ENCODE measurements around the gene LPAR3.

LPAR3 gene

DNA sequence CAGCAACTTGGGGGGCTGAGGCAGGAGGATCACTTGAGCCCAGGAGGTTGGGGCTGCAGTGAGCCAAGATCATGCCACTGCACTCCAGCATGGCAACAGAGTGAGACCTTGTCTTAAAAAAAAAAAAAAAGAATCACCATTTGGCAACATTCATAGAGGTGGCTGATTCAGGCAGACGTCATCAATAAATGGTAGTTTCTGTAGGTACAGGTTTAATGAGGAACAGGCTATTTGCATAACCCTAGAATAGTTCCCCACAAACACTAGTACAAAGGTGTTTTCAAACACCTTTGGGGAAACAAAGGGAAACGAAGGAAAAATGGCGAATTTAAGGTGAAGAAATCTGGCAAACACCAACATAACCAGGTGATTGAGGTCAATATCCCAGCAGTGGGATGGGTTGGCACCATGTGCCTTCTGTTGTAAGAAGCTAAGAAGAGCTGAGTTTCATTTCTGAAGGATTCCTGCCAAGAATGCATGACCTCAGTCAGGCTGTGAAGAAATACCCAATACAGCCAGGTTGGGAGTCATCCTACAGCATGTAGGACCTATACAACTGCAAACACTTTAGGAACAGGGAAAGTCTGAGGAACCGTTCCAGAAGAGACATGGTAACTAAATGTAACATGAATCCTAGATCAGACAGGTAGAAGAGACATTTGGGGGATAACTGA, 5.6 kb downstream of the LPAR3 start:
- no peak for ATAC-seq (replicated peaks)
- peaks cover 5 to 13% of the 10 kb centered on the region in 2 donors for H3K4me1 Mint-ChIP-seq (ENCODE audit: low read depth in 2 of 2)
- peaks cover 27 to 39% of the 10 kb centered on the region in 2 donors for H3K27me3 Mint-ChIP-seq
- DNase-seq, result no peak
- no peak overlapping the region for H3K27ac Mint-ChIP-seq
- no peaks in the 10 kb centered on the region for H3K9me3 Mint-ChIP-seq
- no peaks in the 10 kb centered on the region for H3K36me3 Mint-ChIP-seq (ENCODE audit: insufficient read depth)
- H3K4me3 Mint-ChIP-seq, result no peak overlapping the region

DNA sequence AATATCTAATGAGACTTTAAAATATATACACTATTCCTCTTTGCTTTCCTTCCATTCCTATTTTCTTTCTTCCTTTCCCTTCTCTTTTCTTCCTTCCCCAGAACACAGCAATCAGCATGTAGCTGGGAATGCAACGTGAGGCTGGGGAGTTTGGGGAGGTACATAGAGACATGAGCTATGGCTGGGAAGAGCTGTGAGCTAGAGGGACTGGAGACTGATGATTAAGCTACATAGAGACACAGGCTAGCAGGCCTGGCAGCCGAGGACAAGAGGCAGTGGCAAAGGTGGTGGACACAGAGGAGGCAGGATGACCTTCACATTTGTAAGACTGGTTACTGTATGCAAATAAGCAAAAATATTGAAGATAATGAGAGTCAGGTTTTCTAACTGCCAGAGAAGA, 7.5 kb downstream of the LPAR3 start:
- peaks cover 5 to 11% of the 10 kb centered on the region in 2 donors for H3K4me1 Mint-ChIP-seq (ENCODE audit: low read depth in 2 of 2)
- ATAC-seq (replicated peaks), result no peak
- no peak overlapping the region for H3K27ac Mint-ChIP-seq
- H3K4me3 Mint-ChIP-seq, result no peak overlapping the region
- DNase-seq, result no peak
- H3K36me3 Mint-ChIP-seq (ENCODE audit: insufficient read depth), result no peaks in the 10 kb centered on the region
- peaks cover 28 to 36% of the 10 kb centered on the region in 2 donors for H3K27me3 Mint-ChIP-seq
- no peaks in the 10 kb centered on the region for H3K9me3 Mint-ChIP-seq

DNA sequence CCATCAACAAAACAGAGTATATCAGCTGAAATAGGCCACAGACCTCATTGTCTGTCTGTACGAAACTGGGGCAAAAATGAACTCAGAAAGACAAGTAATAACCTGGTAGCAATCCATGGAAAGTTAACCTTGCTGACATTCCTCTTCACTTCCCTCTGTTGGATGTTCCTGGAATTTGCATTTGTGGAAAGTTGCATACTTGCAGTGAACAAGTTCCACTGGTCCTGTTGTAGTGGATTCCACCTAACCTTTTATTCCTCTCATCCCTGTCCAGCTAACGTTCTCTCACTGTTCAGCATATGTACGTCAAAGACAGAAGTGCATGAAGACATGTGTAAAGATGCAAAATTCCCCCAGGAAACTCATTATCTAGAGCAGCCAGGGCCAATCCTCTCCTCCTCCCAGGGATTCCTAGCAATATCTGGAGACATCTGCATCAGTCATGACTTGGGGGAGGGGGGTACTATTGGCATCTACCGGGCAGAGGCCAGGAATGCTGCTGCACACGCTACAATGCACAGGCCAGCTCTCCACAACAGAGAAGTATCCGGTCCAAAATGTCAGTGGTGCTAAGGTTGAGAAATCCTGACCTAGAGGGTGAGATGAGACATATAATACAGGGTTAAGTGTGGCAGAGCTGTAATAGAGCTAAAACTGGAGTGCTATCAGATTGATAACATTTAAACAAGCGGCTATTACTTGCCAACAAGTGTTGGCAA, 8.2 kb downstream of the LPAR3 start:
- ATAC-seq (replicated peaks), result no peak

DNA sequence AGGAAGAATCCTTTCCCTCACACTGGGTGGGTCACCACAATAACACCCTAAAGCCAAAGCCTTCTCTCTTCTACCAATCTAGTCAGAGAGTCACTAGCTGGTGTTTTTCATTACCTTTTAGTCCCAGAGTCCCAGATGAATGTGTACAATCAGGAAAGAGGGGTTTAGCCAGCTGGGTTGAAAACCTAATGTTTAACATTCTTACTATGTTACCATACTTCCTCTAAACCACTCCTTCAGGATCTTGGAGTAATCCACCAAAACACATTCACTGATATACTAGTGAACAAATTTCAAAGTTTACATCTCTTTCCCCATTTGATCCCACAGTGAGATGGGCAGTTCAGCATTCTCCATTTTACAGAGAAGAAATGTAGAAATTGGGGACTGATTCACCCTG, 9.7 kb downstream of the LPAR3 start:
- no peaks in the 10 kb centered on the region for H3K9me3 Mint-ChIP-seq
- H3K27ac Mint-ChIP-seq, result no peak overlapping the region
- no peaks in the 10 kb centered on the region for H3K36me3 Mint-ChIP-seq (ENCODE audit: insufficient read depth)
- no peak overlapping the region for H3K4me3 Mint-ChIP-seq
- H3K27me3 Mint-ChIP-seq, result peaks cover 37 to 43% of the 10 kb centered on the region in 2 donors
- ATAC-seq (replicated peaks) (no peak), DNase-seq (no peak)
- peaks cover 0 to 3% of the 10 kb centered on the region in 2 donors for H3K4me1 Mint-ChIP-seq (ENCODE audit: low read depth in 2 of 2)

More for the DNA sequence above, 8.2 kb downstream of the LPAR3 start:
- Mint-ChIP-seq H3K9me3 (no peaks in the 10 kb centered on the region), H3K27me3 (peaks cover 35 to 43% of the 10 kb centered on the region in 2 donors), H3K27ac (no peak overlapping the region), H3K4me3 (no peak overlapping the region), H3K36me3 (ENCODE audit: insufficient read depth) (no peaks in the 10 kb centered on the region), H3K4me1 (ENCODE audit: low read depth in 2 of 2) (peaks cover 5 to 8% of the 10 kb centered on the region in 2 donors)
- no peak for DNase-seq

DNA sequence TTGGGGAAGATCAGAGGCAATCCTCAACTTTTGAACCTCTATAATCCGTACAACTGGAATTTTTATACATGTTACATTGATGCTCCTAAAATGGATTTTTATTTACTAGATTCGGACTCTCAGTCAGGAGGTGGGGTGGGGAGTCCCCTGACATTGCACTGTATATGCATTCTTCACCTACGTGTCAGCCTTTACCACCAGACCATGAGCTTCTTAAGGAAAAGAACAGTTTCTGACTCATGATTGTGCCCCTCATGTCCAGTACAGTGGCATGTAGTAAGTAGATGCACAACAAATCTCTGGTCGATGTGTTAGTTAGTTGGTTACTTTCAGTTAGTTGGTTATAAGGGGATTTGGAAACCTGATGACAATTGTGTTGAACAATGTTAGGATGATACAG, 15.4 kb downstream of the LPAR3 start:
- Mint-ChIP-seq H3K27ac (no peak overlapping the region), H3K4me1 (ENCODE audit: low read depth in 2 of 2) (peaks cover 17 to 19% of the 10 kb centered on the region in 2 donors), H3K36me3 (ENCODE audit: insufficient read depth) (no peaks in the 10 kb centered on the region), H3K27me3 (peaks cover 33 to 46% of the 10 kb centered on the region in 2 donors), H3K9me3 (no peaks in the 10 kb centered on the region), H3K4me3 (no peak overlapping the region)
- no peak for DNase-seq
- ATAC-seq (replicated peaks), result no peak

DNA sequence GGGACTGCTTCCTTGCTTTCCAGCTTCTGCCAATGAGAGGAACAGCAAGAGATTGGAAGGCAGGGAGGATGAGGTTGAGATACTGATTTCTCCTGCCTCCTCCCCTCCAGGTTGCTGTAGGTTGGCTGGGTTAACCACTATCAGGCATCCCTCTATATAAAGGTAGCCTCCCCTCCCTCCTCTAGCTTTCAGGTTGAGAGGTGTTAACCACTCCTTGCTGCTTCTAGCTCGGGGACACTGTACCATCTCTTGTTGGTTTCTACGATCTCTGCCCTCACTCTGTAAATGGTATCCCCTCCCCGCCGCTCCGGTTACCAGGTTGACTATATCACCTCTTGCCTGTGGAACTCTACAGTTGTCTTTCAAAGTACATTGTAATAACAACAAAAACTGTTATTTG, 16.7 kb downstream of the LPAR3 start:
- peaks cover 38 to 52% of the 10 kb centered on the region in 2 donors for H3K27me3 Mint-ChIP-seq
- peak overlapping the region; percentile 7 to 13 for H3K4me3 Mint-ChIP-seq
- H3K36me3 Mint-ChIP-seq (ENCODE audit: insufficient read depth), result no peaks in the 10 kb centered on the region
- H3K4me1 Mint-ChIP-seq (ENCODE audit: low read depth in 2 of 2), result peaks cover 17 to 19% of the 10 kb centered on the region in 2 donors
- ATAC-seq (replicated peaks) (peak; percentile 99), DNase-seq (peak; percentile 38 to 46 (median 39))
- H3K27ac Mint-ChIP-seq, result no peak overlapping the region
- no peaks in the 10 kb centered on the region for H3K9me3 Mint-ChIP-seq

DNA sequence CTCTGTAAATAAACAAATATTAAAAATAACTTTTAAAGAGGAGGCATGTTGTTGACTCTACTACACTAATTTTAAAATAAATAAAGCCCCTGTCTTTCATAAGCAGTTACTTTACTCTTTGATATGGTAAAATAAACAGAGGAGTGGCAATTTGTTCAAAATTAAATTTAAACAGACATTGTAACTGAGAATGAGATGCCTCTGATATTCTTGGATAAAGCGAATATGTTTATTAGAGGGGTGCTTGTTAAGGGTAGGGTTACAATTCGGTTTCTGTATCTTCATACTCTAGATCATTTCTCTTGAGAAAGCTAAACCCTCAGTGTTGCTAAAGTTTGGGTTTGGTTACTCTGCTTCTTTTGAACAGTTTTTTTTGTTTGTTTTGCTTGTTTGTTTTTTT, 19.6 kb downstream of the LPAR3 start:
- Mint-ChIP-seq H3K27me3 (peaks cover 26 to 49% of the 10 kb centered on the region in 2 donors), H3K4me3 (no peak overlapping the region), H3K27ac (no peak overlapping the region), H3K36me3 (ENCODE audit: insufficient read depth) (no peaks in the 10 kb centered on the region), H3K9me3 (no peaks in the 10 kb centered on the region), H3K4me1 (ENCODE audit: low read depth in 2 of 2) (peaks cover 16 to 17% of the 10 kb centered on the region in 2 donors)
- DNase-seq (no peak), ATAC-seq (replicated peaks) (no peak)

DNA sequence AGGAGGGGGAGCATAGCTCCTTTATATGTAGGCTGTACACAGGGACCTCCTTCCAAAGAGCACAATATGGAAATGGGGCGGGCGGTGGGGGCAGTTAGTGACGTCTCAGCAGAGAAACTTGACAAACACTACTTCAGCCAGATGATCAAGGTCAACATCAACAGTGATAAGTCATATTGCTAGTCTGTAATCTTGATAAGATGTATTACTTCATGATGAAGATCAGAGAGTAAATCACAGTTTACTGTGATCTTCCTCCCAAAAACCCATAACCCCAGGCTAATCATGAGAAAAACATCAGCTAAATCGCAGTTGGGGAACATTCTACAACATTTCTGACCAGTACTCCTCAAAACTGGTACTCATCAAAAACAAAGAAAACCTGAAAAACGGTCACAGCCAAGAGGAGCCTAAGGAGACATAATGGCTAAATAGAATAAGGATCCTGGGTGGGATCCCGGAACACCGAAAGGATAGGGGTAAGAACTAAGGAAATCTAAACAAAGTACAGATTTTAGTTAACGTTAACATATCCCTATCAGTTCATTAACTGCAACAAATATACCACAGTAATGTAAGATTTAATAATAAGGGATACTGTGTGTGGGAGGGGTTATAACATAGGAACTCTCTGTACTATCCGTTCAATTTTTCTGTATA, 20.2 kb downstream of the LPAR3 start:
- Mint-ChIP-seq H3K36me3 (ENCODE audit: insufficient read depth) (no peaks in the 10 kb centered on the region), H3K4me3 (no peak overlapping the region), H3K27me3 (peaks cover 24 to 44% of the 10 kb centered on the region in 2 donors), H3K9me3 (no peaks in the 10 kb centered on the region), H3K4me1 (ENCODE audit: low read depth in 2 of 2) (peaks cover 16 to 17% of the 10 kb centered on the region in 2 donors), H3K27ac (no peak overlapping the region)
- DNase-seq, result no peak
- ATAC-seq (replicated peaks), result no peak

DNA sequence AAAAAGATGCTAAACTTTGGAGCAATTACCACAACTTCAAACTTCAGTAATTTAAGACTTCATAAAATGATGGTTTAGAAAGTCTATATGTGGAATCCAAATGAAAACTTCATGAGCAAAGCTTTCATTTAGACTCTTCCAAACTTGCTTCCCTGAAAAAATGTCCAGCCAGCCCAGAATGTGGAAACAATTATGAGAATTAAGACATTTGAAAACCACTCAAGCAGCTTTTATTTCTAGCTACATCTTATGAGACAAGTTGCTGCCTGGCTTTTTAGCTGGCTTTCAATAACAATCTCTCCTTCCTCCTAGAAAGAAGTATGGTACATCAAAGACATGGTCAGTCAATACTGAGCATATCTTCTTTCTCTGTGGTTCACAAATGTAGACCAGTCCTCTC, 21.8 kb downstream of the LPAR3 start:
- no peaks in the 10 kb centered on the region for H3K9me3 Mint-ChIP-seq
- peaks cover 24 to 39% of the 10 kb centered on the region in 2 donors for H3K27me3 Mint-ChIP-seq
- no peak overlapping the region for H3K27ac Mint-ChIP-seq
- H3K4me1 Mint-ChIP-seq (ENCODE audit: low read depth in 2 of 2), result peaks cover 5% of the 10 kb centered on the region in 2 donors
- no peak overlapping the region for H3K4me3 Mint-ChIP-seq
- no peaks in the 10 kb centered on the region for H3K36me3 Mint-ChIP-seq (ENCODE audit: insufficient read depth)
- no peak for ATAC-seq (replicated peaks)
- DNase-seq, result no peak

DNA sequence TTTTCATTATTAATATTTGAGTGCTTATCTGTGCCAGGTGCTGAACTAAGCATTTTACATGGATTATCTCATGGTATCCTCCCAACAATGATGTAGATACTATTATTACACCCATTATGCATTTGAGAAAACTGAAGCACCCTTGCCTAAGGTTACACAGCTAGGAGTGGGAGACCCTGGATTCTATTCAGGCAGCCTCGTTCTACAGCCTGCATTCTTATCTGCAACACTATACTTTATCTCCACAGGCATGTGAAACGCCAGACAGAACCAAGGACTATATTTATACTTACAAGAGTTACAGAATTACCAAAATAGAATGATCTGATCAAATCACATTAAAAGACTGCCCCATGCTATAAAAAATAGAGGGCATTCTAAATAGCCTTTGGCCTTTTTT, 22.4 kb downstream of the LPAR3 start:
- DNase-seq (no peak), ATAC-seq (replicated peaks) (no peak)
- Mint-ChIP-seq H3K9me3 (no peaks in the 10 kb centered on the region), H3K27ac (no peak overlapping the region), H3K36me3 (ENCODE audit: insufficient read depth) (no peaks in the 10 kb centered on the region), H3K27me3 (peaks cover 24 to 35% of the 10 kb centered on the region in 2 donors), H3K4me3 (no peak overlapping the region), H3K4me1 (ENCODE audit: low read depth in 2 of 2) (no peaks in the 10 kb centered on the region)

DNA sequence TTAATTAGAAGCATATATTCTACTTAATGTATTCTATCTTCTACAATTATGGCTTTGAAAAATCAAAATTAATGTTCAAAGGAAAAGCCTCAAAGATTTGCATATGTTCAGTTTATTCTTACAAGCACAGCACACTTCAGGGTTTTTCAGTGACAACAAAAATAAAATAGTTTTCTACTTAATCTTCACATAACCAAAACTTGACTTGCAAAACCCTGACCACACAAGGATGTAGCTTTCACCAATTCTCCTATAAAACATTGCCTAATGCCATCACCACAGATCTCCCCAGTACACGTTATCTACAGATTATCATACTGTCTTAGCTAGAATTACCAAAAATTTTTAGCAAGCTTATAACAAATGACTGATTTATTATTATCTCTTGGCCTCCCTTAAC, 23.3 kb downstream of the LPAR3 start:
- Mint-ChIP-seq H3K27ac (no peak overlapping the region), H3K4me1 (ENCODE audit: low read depth in 2 of 2) (peaks cover 4 to 5% of the 10 kb centered on the region in 2 donors), H3K27me3 (peaks cover 24 to 34% of the 10 kb centered on the region in 2 donors)

DNA sequence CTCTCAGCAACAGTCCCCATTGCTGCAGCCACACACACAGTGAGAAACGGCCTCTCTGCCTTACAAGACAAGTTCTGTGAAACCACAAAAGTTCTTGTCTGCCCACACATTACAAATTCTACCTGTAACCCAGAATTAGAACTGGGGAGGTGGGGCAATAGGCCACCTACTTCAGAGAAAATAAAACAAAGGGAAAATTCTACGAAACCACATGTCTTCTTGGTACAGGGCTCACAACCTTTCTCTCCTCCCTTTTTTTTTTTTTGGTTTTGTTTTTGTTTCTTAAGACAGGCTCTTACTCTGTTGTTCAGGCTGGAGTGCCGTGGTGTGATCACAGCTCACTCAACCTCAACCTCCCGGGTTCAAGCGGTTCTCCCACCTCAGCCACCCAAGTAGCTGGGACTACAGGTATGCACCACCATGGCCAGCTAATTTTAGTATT, 30.2 kb downstream of the LPAR3 start:
- H3K4me1 Mint-ChIP-seq (ENCODE audit: low read depth in 2 of 2), result peaks cover 27 to 30% of the 10 kb centered on the region in 2 donors
- DNase-seq (peak; percentile 30 to 39 (median 36)), ATAC-seq (replicated peaks) (peak; percentile 90)
- no peaks in the 10 kb centered on the region for H3K36me3 Mint-ChIP-seq (ENCODE audit: insufficient read depth)
- peak overlapping the region; percentile 21 to 84 for H3K27ac Mint-ChIP-seq
- no peaks in the 10 kb centered on the region for H3K27me3 Mint-ChIP-seq
- H3K9me3 Mint-ChIP-seq, result no peaks in the 10 kb centered on the region
- peak overlapping the region; percentile 22 to 58 for H3K4me3 Mint-ChIP-seq

More for the DNA sequence above, 23.3 kb downstream of the LPAR3 start:
- no peak for DNase-seq
- H3K9me3 Mint-ChIP-seq, result no peaks in the 10 kb centered on the region
- ATAC-seq (replicated peaks), result no peak
- H3K4me3 Mint-ChIP-seq, result no peak overlapping the region
- no peaks in the 10 kb centered on the region for H3K36me3 Mint-ChIP-seq (ENCODE audit: insufficient read depth)

DNA sequence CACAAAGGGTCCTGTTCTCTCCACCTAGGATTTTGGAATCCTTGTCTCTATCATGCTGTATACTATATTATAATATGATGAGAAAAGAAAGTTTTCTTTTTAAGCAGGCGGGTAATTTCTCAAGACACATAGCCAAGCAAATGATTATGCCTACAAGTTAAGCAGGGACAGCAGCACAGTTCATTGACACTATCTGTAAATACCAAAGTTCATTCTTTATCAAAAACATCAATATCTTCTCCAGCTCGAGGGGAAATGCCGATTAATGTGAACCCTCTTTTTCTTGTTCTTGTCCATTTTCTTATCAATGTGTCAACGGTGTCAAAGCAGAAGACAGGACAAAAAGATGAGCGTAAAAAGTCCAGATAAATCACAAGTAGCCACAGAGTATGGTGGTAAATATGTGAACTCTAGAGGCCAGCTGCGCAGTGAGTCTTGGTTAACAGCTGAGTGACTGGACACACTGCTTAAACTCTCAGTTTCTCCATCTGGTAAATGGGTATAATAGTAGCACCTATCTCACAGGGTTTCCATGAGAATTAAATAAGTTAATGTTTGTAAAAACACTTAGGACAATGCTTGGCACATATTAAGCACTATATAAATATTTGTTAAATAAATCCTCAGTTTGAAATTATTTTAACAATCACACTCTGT, 30.9 kb downstream of the LPAR3 start:
- peak overlapping the region; percentile 21 to 84 for H3K27ac Mint-ChIP-seq
- H3K27me3 Mint-ChIP-seq, result no peaks in the 10 kb centered on the region
- DNase-seq, result no peak
- H3K36me3 Mint-ChIP-seq (ENCODE audit: insufficient read depth), result no peaks in the 10 kb centered on the region
- H3K9me3 Mint-ChIP-seq, result no peaks in the 10 kb centered on the region
- peak overlapping the region; percentile 22 to 58 for H3K4me3 Mint-ChIP-seq
- ATAC-seq (replicated peaks), result no peak
- peaks cover 27 to 30% of the 10 kb centered on the region in 2 donors for H3K4me1 Mint-ChIP-seq (ENCODE audit: low read depth in 2 of 2)
